ENCODE measurements around the gene P2RY6.
A peak's percentile ranks its signal among the peaks of the same experiment; 100 is the strongest.

Gene P2RY6

GRCh38 chr11:73277467-73277866 lies 5.3 kb downstream of the P2RY6 start:
- ATAC-seq (no peak), DNase-seq (no peak)

GRCh38 chr11:73280626-73281025 lies 8.5 kb downstream of the P2RY6 start:
- ATAC-seq, result no peak
- DNase-seq, result no peak

GRCh38 chr11:73281201-73281741 lies 9.1 kb downstream of the P2RY6 start:
- no peak for DNase-seq

GRCh38 chr11:73281796-73282660 lies 9.9 kb downstream of the P2RY6 start:
- DNase-seq (no peak), ATAC-seq (no peak)

More at GRCh38 chr11:73281201-73281741, 9.1 kb downstream of the P2RY6 start:
- ATAC-seq, result no peak

GRCh38 chr11:73283276-73284000 lies 11.3 kb downstream of the P2RY6 start:
- DNase-seq, result no peak
- ATAC-seq, result no peak

- no peak for ATAC-seq
- DNase-seq, result no peak
Observed at GRCh38 chr11:73284106-73284505, 12.0 kb downstream of the P2RY6 start.

- no peak for ATAC-seq
- no peak for DNase-seq
Observed at GRCh38 chr11:73285721-73286120, 13.6 kb downstream of the P2RY6 start.

GRCh38 chr11:73286240-73286810 lies 14.2 kb downstream of the P2RY6 start:
- ATAC-seq (no peak), DNase-seq (no peak)

- ATAC-seq, result no peak
- DNase-seq, result no peak
Observed at GRCh38 chr11:73287400-73288101, 15.4 kb downstream of the P2RY6 start.

GRCh38 chr11:73288192-73288872 lies 16.2 kb downstream of the P2RY6 start:
- peak; percentile 10 for ATAC-seq

GRCh38 chr11:73288873-73289707 lies 17.0 kb downstream of the P2RY6 start:
- ATAC-seq (peak; percentile 72), DNase-seq (peak; percentile 72)

More at GRCh38 chr11:73288192-73288872, 16.2 kb downstream of the P2RY6 start:
- DNase-seq, result no peak

- DNase-seq (no peak), ATAC-seq (no peak)
Observed at GRCh38 chr11:73290536-73290935, 18.4 kb downstream of the P2RY6 start.

- DNase-seq (no peak), ATAC-seq (no peak)
Observed at GRCh38 chr11:73291196-73291595, 19.1 kb downstream of the P2RY6 start.

- ATAC-seq (no peak), DNase-seq (no peak)
Observed at GRCh38 chr11:73291781-73292524, 19.8 kb downstream of the P2RY6 start.

- DNase-seq, result no peak
- ATAC-seq, result no peak
Observed at GRCh38 chr11:73292525-73292894, 20.4 kb downstream of the P2RY6 start.

GRCh38 chr11:73293356-73293936 lies 21.3 kb downstream of the P2RY6 start:
- DNase-seq, result no peak
- no peak for ATAC-seq

- ATAC-seq, result no peak
- no peak for DNase-seq
Observed at GRCh38 chr11:73294604-73295003, 22.5 kb downstream of the P2RY6 start.

- DNase-seq, result peak; percentile 86
- ATAC-seq, result peak; percentile 68
Observed at GRCh38 chr11:73295241-73295995, 23.3 kb downstream of the P2RY6 start.

- ATAC-seq (no peak), DNase-seq (no peak)
Observed at GRCh38 chr11:73295996-73296318, 23.8 kb downstream of the P2RY6 start.

All from stimulated activated naive CD8-positive, alpha-beta T cell treated with anti-CD3 and anti-CD28 coated beads, Interleukin-15, Interleukin-2, amounts not matched to agents 100 U/mL and 50 U/mL, for 24 hours (primary cell).